ENCODE measurements around the gene PDGFB. TPM values are rescaled to one million over a fixed set of nuclear protein-coding genes. Genes with fewer than 3 reads are reported as not detected.

Gene PDGFB
- total and polyA plus RNA-seq, 9 of the 15 experiments (the other 6 are each of a cell fraction or from before 2014, with no cell fraction given), result 0.07 to 4.0 (median 0.48) TPM; not detected in 1

- TF ChIP-seq ZNF655 (CRISPR knock-in tag; IDR thresholded peaks at IDR 0.05) (no peak), MEF2A (IDR thresholded peaks at IDR 0.05; ENCODE audit: control insufficient read depth, low read depth, low read length) (no peak), SMARCA5 (IDR thresholded peaks at IDR 0.05) (0 out of 2 replicates have a peak, but pooled peaks have one; percentile 40), CXXC5 (CRISPR knock-in tag; IDR thresholded peaks at IDR 0.05) (no peak), SFPQ (IDR thresholded peaks at IDR 0.05; ENCODE audit: low read depth, low read length) (no peak), ARID4B (CRISPR knock-in tag; IDR thresholded peaks at IDR 0.05) (no peak), KLF10 (CRISPR knock-in tag; IDR thresholded peaks at IDR 0.05) (no peak)
- TF ChIP-seq, protein P1, sequence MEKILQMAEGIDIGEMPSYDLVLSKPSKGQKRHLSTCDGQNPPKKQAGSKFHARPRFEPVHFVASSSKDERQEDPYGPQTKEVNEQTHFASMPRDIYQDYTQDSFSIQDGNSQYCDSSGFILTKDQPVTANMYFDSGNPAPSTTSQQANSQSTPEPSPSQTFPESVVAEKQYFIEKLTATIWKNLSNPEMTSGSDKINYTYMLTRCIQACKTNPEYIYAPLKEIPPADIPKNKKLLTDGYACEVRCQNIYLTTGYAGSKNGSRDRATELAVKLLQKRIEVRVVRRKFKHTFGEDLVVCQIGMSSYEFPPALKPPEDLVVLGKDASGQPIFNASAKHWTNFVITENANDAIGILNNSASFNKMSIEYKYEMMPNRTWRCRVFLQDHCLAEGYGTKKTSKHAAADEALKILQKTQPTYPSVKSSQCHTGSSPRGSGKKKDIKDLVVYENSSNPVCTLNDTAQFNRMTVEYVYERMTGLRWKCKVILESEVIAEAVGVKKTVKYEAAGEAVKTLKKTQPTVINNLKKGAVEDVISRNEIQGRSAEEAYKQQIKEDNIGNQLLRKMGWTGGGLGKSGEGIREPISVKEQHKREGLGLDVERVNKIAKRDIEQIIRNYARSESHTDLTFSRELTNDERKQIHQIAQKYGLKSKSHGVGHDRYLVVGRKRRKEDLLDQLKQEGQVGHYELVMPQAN (IDR thresholded peaks at IDR 0.05; ENCODE audit: borderline replicate concordance), result no peak
- TF ChIP-seq, protein P2, sequence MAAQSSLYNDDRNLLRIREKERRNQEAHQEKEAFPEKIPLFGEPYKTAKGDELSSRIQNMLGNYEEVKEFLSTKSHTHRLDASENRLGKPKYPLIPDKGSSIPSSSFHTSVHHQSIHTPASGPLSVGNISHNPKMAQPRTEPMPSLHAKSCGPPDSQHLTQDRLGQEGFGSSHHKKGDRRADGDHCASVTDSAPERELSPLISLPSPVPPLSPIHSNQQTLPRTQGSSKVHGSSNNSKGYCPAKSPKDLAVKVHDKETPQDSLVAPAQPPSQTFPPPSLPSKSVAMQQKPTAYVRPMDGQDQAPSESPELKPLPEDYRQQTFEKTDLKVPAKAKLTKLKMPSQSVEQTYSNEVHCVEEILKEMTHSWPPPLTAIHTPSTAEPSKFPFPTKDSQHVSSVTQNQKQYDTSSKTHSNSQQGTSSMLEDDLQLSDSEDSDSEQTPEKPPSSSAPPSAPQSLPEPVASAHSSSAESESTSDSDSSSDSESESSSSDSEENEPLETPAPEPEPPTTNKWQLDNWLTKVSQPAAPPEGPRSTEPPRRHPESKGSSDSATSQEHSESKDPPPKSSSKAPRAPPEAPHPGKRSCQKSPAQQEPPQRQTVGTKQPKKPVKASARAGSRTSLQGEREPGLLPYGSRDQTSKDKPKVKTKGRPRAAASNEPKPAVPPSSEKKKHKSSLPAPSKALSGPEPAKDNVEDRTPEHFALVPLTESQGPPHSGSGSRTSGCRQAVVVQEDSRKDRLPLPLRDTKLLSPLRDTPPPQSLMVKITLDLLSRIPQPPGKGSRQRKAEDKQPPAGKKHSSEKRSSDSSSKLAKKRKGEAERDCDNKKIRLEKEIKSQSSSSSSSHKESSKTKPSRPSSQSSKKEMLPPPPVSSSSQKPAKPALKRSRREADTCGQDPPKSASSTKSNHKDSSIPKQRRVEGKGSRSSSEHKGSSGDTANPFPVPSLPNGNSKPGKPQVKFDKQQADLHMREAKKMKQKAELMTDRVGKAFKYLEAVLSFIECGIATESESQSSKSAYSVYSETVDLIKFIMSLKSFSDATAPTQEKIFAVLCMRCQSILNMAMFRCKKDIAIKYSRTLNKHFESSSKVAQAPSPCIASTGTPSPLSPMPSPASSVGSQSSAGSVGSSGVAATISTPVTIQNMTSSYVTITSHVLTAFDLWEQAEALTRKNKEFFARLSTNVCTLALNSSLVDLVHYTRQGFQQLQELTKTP (IDR thresholded peaks at IDR 0.05; ENCODE audit: low read depth in 1 of 2, partially characterized antibody in 2 of 2), result no peak
These were observed 29.4 kb upstream of the PDGFB start (continued) for GRCh38 chr22:39273950-39274887.

Data from K562 (cell line).